GM12875 (cell line): ENCODE results near the gene CMKLR1.

Experiments
- H3K4me3 ChIP-seq: one replicate; pipeline ENCODE4 v1.5.1; 2011; ENCODE audit warnings: low read depth, low read length, control low read depth
- TF ChIP-seq, protein P1 (sequence below): IDR thresholded peaks from 2 replicates; pipeline ENCODE4 v1.5.1; 2011; ENCODE audit warnings: low read depth, mild to moderate bottlenecking, control low read depth, inconsistent platforms, low read length, moderate library complexity, borderline replicate concordance; ENCODE audit not compliant: insufficient read depth

CMKLR1 gene

DNA sequence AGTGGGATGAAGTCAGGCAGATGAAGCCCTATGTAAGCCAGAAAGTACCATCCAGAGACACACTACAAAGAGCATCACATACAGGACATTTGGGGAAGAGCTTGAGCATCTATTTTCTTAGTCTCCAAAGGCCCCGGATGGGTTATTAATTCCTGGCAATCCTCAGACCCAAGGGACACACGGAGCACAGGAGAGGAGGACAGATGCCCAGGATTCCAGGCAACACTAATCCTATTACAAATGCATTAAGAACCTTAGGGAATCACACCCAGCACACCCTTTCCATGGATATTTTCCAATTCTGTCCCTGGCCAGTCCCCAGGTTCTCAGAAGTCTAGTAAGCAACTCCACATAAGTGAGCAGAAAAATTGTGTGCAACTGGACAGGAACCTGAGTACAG is 65.9 kb downstream of the CMKLR1 start:
- TF ChIP-seq, protein P1, sequence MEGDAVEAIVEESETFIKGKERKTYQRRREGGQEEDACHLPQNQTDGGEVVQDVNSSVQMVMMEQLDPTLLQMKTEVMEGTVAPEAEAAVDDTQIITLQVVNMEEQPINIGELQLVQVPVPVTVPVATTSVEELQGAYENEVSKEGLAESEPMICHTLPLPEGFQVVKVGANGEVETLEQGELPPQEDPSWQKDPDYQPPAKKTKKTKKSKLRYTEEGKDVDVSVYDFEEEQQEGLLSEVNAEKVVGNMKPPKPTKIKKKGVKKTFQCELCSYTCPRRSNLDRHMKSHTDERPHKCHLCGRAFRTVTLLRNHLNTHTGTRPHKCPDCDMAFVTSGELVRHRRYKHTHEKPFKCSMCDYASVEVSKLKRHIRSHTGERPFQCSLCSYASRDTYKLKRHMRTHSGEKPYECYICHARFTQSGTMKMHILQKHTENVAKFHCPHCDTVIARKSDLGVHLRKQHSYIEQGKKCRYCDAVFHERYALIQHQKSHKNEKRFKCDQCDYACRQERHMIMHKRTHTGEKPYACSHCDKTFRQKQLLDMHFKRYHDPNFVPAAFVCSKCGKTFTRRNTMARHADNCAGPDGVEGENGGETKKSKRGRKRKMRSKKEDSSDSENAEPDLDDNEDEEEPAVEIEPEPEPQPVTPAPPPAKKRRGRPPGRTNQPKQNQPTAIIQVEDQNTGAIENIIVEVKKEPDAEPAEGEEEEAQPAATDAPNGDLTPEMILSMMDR: no peak

DNA sequence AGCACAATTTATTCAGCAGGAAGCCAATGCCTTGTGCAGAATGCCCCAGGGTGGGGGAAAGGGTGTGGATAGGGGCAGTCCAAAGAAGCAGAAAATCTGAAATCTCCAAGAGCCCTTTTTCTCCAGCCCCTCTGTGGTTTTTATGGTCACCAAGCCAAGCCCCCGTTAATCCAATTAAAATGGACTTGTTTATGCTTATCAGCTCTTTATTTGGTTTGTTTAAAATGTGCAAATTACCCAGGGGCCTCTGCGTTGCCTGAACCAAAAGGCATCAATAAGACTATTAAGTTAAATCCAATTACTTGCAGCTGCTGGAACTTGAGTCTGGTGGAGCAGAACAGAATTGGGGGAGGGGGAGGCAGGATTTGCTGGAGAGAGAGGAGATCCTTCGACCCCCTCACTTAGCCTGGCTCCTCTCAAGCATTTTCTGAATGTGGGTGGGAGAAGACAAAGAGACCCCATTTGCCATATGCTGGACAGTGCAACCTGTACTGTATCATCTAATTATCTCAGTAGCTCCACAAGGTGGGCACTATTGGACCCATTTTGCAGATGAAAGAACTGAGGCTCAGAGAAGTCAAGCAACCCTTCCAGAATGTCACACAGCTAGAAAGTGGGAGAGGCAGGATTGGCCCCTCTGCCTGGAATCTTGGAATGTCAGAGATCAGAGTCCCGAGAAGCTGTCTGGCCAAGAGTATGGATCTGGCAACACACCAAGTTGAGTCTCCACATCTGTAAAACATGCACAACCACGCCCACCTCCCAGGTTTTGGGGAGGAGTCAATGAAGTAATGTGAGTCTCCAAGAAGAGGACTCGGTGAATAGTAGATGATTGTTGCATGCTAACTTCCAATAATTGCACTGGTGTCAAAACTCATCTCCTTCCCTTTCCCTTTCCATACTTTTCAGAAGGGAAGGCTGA is 66.9 kb downstream of the CMKLR1 start:
- TF ChIP-seq, protein P1: no peak
- no peak overlapping the region for H3K4me3 ChIP-seq

More for the DNA sequence above, 65.9 kb downstream of the CMKLR1 start:
- H3K4me3 ChIP-seq: no peak overlapping the region

DNA sequence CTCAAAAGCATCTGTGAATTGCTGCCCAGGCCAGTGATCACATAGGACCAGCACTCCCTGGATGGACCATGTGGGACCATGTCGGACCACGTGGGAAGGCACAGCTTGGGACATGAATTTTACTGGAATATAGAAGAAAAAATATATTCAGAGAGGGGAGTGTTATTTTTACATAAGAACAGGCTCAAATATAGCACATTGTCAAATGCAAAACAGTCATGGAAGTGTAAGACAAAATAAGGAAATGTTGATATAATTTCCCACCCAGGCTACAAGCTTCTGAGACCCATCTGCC is 68.3 kb downstream of the CMKLR1 start:
- TF ChIP-seq, protein P1: no peak
- no peak overlapping the region for H3K4me3 ChIP-seq

DNA sequence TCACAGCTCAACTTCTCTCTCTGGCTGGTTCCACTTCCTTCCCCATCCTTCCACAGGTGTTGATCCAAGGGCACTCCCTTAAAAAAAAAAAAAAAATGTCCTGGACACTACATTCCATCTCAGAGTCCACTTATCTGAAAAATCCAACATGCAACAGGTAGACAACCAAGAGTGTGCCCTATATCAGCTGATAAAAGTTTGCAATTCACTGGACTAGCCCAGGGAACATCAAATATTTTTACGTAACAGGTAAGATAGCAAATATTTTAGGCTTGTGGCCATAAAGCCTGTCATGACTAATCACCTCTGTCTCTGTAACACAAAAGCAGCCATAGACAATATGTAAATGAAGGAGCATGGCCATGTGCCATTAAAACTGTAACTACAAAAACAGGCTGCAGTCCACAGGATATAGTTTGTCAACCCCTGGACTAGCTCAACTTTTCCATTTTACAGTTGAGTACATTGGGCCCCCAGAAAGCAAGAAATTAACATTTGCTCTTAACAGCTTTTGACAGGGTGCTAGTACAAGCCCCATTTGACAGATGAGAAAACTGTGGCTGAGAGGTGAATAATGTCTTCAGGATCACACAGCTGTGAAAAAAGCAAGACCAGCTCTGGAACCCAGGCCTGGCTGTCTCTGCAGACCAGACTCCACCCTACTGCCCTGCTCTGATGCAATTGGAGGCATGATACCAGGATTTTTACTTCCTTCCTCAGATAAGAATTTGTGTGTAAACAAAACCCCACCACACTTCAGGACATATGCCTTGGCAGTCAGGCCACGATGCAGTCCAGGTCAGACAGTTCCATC is 68.9 kb downstream of the CMKLR1 start:
- TF ChIP-seq, protein P1: no peak
- H3K4me3 ChIP-seq: no peak overlapping the region

DNA sequence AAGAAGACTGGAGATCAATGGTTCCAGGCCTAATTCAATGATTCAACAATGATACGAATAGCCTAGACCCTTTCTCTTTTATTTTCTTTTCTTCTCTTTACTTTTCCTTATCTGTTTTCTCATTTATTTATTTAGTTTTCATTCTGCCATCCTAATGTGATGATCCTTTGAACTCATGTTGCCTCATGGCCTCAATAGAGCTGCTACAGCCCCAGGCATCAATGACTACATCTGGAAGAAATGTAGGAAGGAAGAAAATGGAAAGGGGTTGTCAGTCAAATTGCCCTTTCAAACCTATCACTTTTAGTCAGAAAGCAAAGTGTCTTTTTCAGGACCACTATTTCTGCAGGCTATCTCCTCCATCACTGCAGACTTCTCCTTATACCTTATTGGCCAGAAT is 69.9 kb downstream of the CMKLR1 start:
- no peak overlapping the region for H3K4me3 ChIP-seq
- TF ChIP-seq, protein P1: no peak

DNA sequence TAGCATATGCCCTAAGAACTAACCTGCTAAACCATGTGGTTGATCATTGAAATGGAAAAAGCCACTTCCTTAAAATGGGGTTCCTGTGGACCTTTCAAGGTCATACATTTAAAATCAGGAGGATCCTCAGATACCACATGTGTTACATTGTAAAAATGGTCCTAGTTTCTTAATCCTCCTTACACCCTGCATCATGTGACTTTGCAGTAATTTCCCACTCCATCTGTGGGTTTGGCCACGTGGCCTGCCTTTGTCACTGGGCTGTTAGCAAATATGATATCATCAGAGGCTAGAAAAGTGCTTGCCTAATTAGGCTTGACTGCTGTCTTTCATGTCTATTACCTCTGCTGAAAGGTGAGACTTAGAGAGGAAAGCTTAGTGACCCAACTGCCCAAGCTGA is 70.7 kb downstream of the CMKLR1 start:
- no peak overlapping the region for H3K4me3 ChIP-seq
- TF ChIP-seq, protein P1: no peak
